IPS-NIHi11 (cell line): Measurements from ENCODE around the gene OR5L1.

ENCODE experiments used
- DNase-seq: peaks from one replicate; pipeline ENCODE4 v3.0.0; 2012; ENCODE audit warnings: mixed read lengths, low spot score

Gene OR5L1

GRCh38 chr11:55811067-55811466 is at the start of gene OR5L1:
Gene OR5L1, plus strand, starts transcription at chr11:55811367. Its CDS starts 100 bp downstream, at chr11:55811467.
- no peak for DNase-seq

- no peak for DNase-seq
Measured at GRCh38 chr11:55773138-55773537, 38.0 kb upstream of the OR5L1 start, which contains the start of gene OR5D13. Gene OR5D13, plus strand, starts transcription at chr11:55773438. Its CDS starts 0 bp downstream, at chr11:55773438.

- DNase-seq = no peak
Measured at GRCh38 chr11:55791606-55792005, 19.6 kb upstream of the OR5L1 start.

GRCh38 chr11:55793321-55793720 is 17.8 kb upstream of the OR5L1 start:
- no peak for DNase-seq

- no peak for DNase-seq
Measured at GRCh38 chr11:55795256-55795655, 15.9 kb upstream of the OR5L1 start, which contains the start of gene OR5D14. Gene OR5D14, plus strand, starts transcription at chr11:55795556. Its CDS starts 0 bp downstream, at chr11:55795556.

GRCh38 chr11:55806248-55806647 is 4.9 kb upstream of the OR5L1 start:
- DNase-seq = no peak

- no peak for DNase-seq
Measured at GRCh38 chr11:55819330-55819729, 8.2 kb downstream of the OR5L1 start, which contains the start of gene OR5D18. Gene OR5D18, plus strand, starts transcription at chr11:55819630. Its CDS starts 0 bp downstream, at chr11:55819630.

GRCh38 chr11:55826919-55827318 is 15.8 kb downstream of the OR5L1 start, which contains the start of gene OR5L2:
Gene OR5L2, plus strand, starts transcription at chr11:55827219. Its CDS starts 0 bp downstream, at chr11:55827219.
- DNase-seq = no peak

GRCh38 chr11:55838452-55838851 is 27.3 kb downstream of the OR5L1 start, which contains the start of gene OR5D16:
Gene OR5D16, plus strand, starts transcription at chr11:55838752. Its CDS starts 0 bp downstream, at chr11:55838752.
- no peak for DNase-seq

- no peak for DNase-seq
Measured at GRCh38 chr11:55847453-55847852, 36.3 kb downstream of the OR5L1 start.

GRCh38 chr11:55849037-55849436 is 37.9 kb downstream of the OR5L1 start:
- DNase-seq = no peak

- DNase-seq = no peak
Measured at GRCh38 chr11:55852141-55852540, 41.0 kb downstream of the OR5L1 start.

- DNase-seq = no peak
Measured at GRCh38 chr11:55854704-55855103, 43.5 kb downstream of the OR5L1 start.
